GM23338 (cell line): ENCODE measurements around the gene RSRC2. TPM values are rescaled to one million over a fixed set of nuclear protein-coding genes. Genes with fewer than 3 reads are reported as not detected.

Source experiments
- ATAC-seq: fragments of 200-7000 bp; cut with Tn5 transposase; 3 replicates; pipeline ENCODE4 v1.9.1; 2020
- DNase-seq: peaks from one replicate; pipeline ENCODE4 v3.0.0-alpha.2; 2015; ENCODE audit warnings: low spot score
- H2AFZ ChIP-seq: fragments of 200-600 bp; sonication (generic); 2 replicates; pipeline ENCODE4 v1.8.0; 2016; ENCODE audit warnings: antibody characterized with exemption, mild to moderate bottlenecking, moderate library complexity
- H3F3A ChIP-seq: fragments of 200-600 bp; sonication (generic); replicated peaks from 2 replicates; pipeline ENCODE4 v1.8.0; 2017; ENCODE audit warnings: antibody characterized with exemption, mixed run types, low read depth
- H3K27ac ChIP-seq: fragments of 200-600 bp; sonication (generic); 2 replicates; pipeline ENCODE4 v1.6.1; 2016; ENCODE audit warnings: low read depth
- H3K27me3 ChIP-seq: fragments of 200-600 bp; sonication (generic); 2 replicates; pipeline ENCODE4 v1.8.0; 2016; ENCODE audit warnings: mild to moderate bottlenecking, mixed run types, moderate library complexity; ENCODE audit not compliant: insufficient read depth
- H3K36me3 ChIP-seq: fragments of 200-600 bp; sonication (generic); 2 replicates; pipeline ENCODE4 v1.8.0; 2016; ENCODE audit warnings: mild to moderate bottlenecking; ENCODE audit not compliant: insufficient read depth
- H3K4me1 ChIP-seq: fragments of 200-600 bp; sonication (generic); 2 replicates; pipeline ENCODE4 v1.8.0; 2016; ENCODE audit warnings: mild to moderate bottlenecking, moderate library complexity; ENCODE audit not compliant: insufficient read depth
- H3K4me2 ChIP-seq: fragments of 200-600 bp; sonication (generic); 2 replicates; pipeline ENCODE4 v1.7.1; 2017; ENCODE audit warnings: mixed run types
- H3K4me3 ChIP-seq: fragments of 200-600 bp; sonication (generic); 2 replicates; pipeline ENCODE4 v1.6.1; 2016; ENCODE audit warnings: mixed run types
- H3K79me2 ChIP-seq: fragments of 200-600 bp; sonication (generic); replicated peaks from 2 replicates; pipeline ENCODE4 v1.8.0; 2017; ENCODE audit warnings: mild to moderate bottlenecking; ENCODE audit not compliant: insufficient read depth
- H3K9me2 ChIP-seq: fragments of 200-600 bp; sonication (generic); 2 replicates; pipeline ENCODE4 v1.8.0; 2017; ENCODE audit not compliant: insufficient read depth
- H4K20me1 ChIP-seq: fragments of 200-600 bp; sonication (generic); replicated peaks from 2 replicates; pipeline ENCODE4 v1.8.0; 2017; ENCODE audit warnings: mild to moderate bottlenecking; ENCODE audit not compliant: insufficient read depth
- H3K27ac Mint-ChIP-seq: 2 replicates; pipeline ENCODE4 v1.8.0; 2020; ENCODE audit warnings: inconsistent platforms, mild to moderate bottlenecking, moderate library complexity, mixed read lengths
- H3K27me3 Mint-ChIP-seq: 3 replicates; pipeline ENCODE4 v1.8.0; 2022; ENCODE audit warnings: low read depth, mild to moderate bottlenecking, moderate library complexity, mixed read lengths, inconsistent platforms; ENCODE audit not compliant: insufficient read depth, poor library complexity
- H3K36me3 Mint-ChIP-seq: 3 replicates; pipeline ENCODE4 v1.8.0; 2021; ENCODE audit warnings: low read depth, mild to moderate bottlenecking, inconsistent platforms, moderate library complexity, mixed read lengths
- H3K4me1 Mint-ChIP-seq: 3 replicates; pipeline ENCODE4 v1.8.0; 2020; ENCODE audit warnings: mild to moderate bottlenecking, inconsistent platforms, mixed read lengths
- H3K4me3 Mint-ChIP-seq: 3 replicates; pipeline ENCODE4 v1.8.0; 2021; ENCODE audit warnings: moderate library complexity, mild to moderate bottlenecking, inconsistent platforms, mixed read lengths
- H3K9me3 Mint-ChIP-seq: 3 replicates; pipeline ENCODE4 v1.8.0; 2020; ENCODE audit warnings: moderate library complexity, mild to moderate bottlenecking, inconsistent platforms, mixed read lengths
- CREB1 ChIP-seq: fragments of 250-450 bp; sonication (Bioruptor Pico); IDR thresholded peaks from 2 replicates; pipeline ENCODE4 v1.5.0; 2020; ENCODE audit warnings: low read depth, mild to moderate bottlenecking, moderate library complexity
- CTCF ChIP-seq, 2 experiments: fragments of 200-600 bp in 1 of 2; sonication (generic) in 1 of 2; conservative IDR thresholded peaks; 2 replicates each; pipeline versions ENCODE4 v1.5.1 to v1.6.1; 2016 to 2017; ENCODE audit warnings: antibody characterized with exemption in 2 of 2, low read depth in 2 of 2, mild to moderate bottlenecking in 2 of 2, moderate library complexity in 1 of 2
- JUNB ChIP-seq: IDR thresholded peaks from one replicate; pipeline ENCODE4 v1.6.1; 2016; ENCODE audit warnings: antibody characterized with exemption; ENCODE audit not compliant: unreplicated experiment
- ZNF331 ChIP-seq: fragments of 250-450 bp; sonication (Bioruptor Pico); IDR thresholded peaks from 2 replicates; pipeline ENCODE4 v1.5.0; 2020; ENCODE audit warnings: low read depth, mild to moderate bottlenecking, moderate library complexity
- polyA plus RNA-seq: library from polyadenylated mRNA; unstranded; fragments of >200 nt; fragmentation: Nextera tagmentation; extraction: Ambion mirVana; gene quantifications from 2 replicates; pipeline ENCODE4 v1.2.1, GENCODE V29; 2016
- total RNA-seq: library from RNA; depleted of rRNA; stranded (reverse); fragments of >200 nt; shearing (Covaris generic); gene quantifications from 2 replicates; pipeline ENCODE4 v1.2.3, GENCODE V29; 2014
- TF ChIP-seq, protein P1 (sequence below): fragments of 250-450 bp; sonication (Bioruptor Pico); IDR thresholded peaks from 2 replicates; pipeline ENCODE4 v1.5.0; 2020; ENCODE audit warnings: mild to moderate bottlenecking, moderate library complexity

The RSRC2 gene
- total and polyA plus RNA-seq, 2 experiments from 2014 or later, result 76.3 to 184 TPM

GRCh38 chr12:122537021-122537420 lies 10.3 kb upstream of the RSRC2 start (continued):
- TF ChIP-seq, protein P1, sequence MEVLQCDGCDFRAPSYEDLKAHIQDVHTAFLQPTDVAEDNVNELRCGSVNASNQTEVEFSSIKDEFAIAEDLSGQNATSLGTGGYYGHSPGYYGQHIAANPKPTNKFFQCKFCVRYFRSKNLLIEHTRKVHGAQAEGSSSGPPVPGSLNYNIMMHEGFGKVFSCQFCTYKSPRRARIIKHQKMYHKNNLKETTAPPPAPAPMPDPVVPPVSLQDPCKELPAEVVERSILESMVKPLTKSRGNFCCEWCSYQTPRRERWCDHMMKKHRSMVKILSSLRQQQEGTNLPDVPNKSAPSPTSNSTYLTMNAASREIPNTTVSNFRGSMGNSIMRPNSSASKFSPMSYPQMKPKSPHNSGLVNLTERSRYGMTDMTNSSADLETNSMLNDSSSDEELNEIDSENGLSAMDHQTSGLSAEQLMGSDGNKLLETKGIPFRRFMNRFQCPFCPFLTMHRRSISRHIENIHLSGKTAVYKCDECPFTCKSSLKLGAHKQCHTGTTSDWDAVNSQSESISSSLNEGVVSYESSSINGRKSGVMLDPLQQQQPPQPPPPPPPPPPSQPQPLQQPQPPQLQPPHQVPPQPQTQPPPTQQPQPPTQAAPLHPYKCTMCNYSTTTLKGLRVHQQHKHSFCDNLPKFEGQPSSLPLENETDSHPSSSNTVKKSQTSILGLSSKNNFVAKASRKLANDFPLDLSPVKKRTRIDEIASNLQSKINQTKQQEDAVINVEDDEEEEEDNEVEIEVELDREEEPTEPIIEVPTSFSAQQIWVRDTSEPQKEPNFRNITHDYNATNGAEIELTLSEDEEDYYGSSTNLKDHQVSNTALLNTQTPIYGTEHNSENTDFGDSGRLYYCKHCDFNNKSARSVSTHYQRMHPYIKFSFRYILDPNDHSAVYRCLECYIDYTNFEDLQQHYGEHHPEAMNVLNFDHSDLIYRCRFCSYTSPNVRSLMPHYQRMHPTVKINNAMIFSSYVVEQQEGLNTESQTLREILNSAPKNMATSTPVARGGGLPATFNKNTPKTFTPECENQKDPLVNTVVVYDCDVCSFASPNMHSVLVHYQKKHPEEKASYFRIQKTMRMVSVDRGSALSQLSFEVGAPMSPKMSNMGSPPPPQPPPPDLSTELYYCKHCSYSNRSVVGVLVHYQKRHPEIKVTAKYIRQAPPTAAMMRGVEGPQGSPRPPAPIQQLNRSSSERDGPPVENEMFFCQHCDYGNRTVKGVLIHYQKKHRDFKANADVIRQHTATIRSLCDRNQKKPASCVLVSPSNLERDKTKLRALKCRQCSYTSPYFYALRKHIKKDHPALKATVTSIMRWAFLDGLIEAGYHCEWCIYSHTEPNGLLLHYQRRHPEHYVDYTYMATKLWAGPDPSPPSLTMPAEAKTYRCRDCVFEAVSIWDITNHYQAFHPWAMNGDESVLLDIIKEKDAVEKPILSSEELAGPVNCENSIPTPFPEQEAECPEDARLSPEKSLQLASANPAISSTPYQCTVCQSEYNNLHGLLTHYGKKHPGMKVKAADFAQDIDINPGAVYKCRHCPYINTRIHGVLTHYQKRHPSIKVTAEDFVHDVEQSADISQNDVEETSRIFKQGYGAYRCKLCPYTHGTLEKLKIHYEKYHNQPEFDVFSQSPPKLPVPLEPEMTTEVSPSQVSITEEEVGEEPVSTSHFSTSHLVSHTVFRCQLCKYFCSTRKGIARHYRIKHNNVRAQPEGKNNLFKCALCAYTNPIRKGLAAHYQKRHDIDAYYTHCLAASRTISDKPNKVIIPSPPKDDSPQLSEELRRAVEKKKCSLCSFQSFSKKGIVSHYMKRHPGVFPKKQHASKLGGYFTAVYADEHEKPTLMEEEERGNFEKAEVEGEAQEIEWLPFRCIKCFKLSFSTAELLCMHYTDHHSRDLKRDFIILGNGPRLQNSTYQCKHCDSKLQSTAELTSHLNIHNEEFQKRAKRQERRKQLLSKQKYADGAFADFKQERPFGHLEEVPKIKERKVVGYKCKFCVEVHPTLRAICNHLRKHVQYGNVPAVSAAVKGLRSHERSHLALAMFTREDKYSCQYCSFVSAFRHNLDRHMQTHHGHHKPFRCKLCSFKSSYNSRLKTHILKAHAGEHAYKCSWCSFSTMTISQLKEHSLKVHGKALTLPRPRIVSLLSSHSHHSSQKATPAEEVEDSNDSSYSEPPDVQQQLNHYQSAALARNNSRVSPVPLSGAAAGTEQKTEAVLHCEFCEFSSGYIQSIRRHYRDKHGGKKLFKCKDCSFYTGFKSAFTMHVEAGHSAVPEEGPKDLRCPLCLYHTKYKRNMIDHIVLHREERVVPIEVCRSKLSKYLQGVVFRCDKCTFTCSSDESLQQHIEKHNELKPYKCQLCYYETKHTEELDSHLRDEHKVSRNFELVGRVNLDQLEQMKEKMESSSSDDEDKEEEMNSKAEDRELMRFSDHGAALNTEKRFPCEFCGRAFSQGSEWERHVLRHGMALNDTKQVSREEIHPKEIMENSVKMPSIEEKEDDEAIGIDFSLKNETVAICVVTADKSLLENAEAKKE, result no peak
- no peak for TF ChIP-seq CTCF (conservative IDR thresholded peaks at IDR 0.05; ENCODE audit: low read depth in 2 of 2)

- no peaks in the 10 kb centered on the region for H3K4me1 ChIP-seq
- H4K20me1 ChIP-seq, result peaks cover 14% of the 10 kb centered on the region; the same call in 1 of the 2 replicates
- H3F3A ChIP-seq, result no peaks in the 10 kb centered on the region
- no peaks in the 10 kb centered on the region for H3K27me3 ChIP-seq
- no peaks in the 10 kb centered on the region for H3K27me3 Mint-ChIP-seq
- H3K9me3 Mint-ChIP-seq, result no peaks in the 10 kb centered on the region
- H3K27ac Mint-ChIP-seq, result no peak overlapping the region
- no peaks in the 10 kb centered on the region for H3K9me2 ChIP-seq
- peaks cover 36% of the 10 kb centered on the region for H3K36me3 ChIP-seq
- no peak overlapping the region for H3K4me2 ChIP-seq
- H3K4me3 Mint-ChIP-seq, result no peak overlapping the region
- no peak overlapping the region for H3K4me3 ChIP-seq
- H3K4me1 Mint-ChIP-seq, result no peaks in the 10 kb centered on the region
- ATAC-seq, result no peak
- peaks cover 62% of the 10 kb centered on the region for H3K36me3 Mint-ChIP-seq
- no peak overlapping the region for H2AFZ ChIP-seq
- DNase-seq, result no peak
- peaks cover 44% of the 10 kb centered on the region for H3K79me2 ChIP-seq
- no peak overlapping the region for H3K27ac ChIP-seq
- no peak for TF ChIP-seq JUNB
- TF ChIP-seq, protein P1, result no peak
- no peak for TF ChIP-seq CTCF (conservative IDR thresholded peaks at IDR 0.05; ENCODE audit: low read depth in 2 of 2)
- TF ChIP-seq CREB1 (CRISPR knock-in tag), result no peak
- TF ChIP-seq ZNF331 (CRISPR knock-in tag), result no peak
Observed at GRCh38 chr12:122533856-122534255, 7.1 kb upstream of the RSRC2 start.
